ENCODE results near the gene ATP6V1B1.

Gene ATP6V1B1

DNA sequence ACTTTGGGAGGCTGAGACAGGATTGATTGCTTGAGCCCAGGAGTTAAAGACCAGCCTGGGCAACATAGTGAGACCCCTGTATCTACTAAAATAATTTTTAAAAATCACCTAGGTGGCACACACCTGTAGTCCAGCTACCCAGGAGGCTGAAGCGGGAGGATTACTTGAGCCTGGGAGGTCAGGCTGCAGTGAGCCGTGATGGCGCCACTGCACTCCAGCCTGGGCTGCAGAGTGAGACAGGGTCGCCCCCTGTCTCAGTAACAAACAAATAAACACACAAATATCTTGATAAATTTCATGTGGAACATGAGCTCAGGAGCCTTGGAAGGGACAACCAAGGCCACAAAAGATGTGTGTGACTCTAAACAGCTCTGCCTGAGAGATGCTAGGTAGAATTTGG is 31.0 kb downstream of the ATP6V1B1 start:
- peak; percentile 22 for DNase-seq (ENCODE audit: low spot score)

DNA sequence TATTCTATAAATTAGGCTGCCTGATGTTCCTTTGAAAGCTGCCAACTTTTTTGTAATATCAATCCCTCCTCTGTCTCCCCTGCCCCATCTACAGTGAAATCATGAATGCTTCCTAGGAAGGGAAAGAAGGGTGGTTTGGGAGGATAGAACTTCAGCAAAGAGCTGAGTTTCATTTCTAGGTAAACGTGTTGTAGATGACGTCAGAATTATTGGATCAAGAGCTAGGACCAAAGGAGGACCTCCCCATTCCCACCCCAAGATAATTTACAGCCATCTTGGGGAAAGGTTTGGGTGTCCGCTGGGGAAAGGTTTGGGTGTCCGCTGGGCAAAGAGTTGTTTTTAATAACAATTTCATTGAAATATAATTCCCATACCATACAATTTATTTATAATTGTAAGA is 31.5 kb downstream of the ATP6V1B1 start:
- DNase-seq (ENCODE audit: low spot score) = no peak

DNA sequence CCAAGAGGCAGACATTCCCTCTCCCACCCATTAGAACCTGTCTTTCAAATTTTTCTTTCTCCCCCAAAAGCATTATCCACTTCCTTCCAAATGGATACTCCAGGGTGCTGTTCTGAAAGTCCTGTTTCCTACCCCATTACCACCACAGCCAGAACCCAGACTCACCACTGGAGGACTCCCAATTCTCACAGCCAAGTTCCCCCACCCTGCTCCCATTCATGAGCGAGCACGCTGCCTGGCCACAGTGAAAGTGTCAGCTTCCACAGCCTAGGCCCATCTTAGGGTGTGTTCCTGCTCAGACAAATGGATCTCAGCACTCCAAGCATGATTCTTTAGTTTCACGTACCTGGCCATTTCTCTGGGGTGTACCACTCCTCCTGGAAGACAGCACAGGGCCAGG is 38.9 kb downstream of the ATP6V1B1 start:
- no peak for DNase-seq (ENCODE audit: low spot score)

DNA sequence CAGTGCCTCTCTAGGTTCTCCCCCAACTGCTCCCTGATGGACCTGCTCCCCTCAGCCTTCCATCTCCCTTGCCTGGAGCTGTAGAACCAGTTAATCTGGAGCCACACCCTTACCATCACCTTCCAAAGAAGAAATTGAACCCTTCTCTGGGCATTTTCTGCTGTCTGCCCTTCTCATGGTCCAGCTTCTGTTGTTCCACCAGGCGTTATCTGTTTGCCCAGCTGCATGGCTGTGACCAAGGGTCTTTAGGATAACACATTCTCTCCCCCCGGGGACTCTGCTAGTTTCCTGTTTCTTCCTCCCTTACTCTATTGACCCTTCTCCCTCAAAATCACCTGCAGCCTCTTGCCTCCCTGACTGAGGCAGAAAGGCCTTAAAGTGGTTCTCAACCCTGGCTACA is 39.5 kb downstream of the ATP6V1B1 start:
- DNase-seq (ENCODE audit: low spot score) = no peak

DNA sequence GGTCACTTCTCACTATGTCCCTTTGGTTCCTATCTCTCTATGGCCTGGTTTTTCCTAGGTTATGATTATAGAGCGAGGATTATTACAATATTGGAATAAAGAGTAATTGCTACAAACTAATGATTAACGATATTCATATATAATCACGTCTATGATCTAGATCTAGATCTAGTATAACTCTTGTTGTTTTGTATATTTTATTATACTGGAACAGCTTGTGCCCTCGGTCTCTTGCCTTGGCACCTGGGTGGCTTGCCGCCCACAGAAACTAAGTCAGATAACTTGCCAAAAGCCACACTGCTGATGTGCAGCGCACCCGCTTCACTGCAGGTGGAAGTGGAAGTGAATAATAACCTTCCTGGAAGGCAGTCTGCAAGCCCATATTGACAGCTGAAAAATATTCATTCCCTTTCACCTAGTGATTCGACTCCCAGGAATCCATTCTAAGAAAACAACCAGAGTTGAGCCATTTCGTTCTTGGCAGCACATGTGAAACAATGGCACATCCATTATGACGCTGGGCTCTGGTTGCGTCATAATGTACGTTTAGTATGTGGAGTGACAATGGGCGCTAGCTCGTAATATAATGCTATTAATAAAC is 42.0 kb downstream of the ATP6V1B1 start:
- peak; percentile 34 for DNase-seq (ENCODE audit: low spot score)

DNA sequence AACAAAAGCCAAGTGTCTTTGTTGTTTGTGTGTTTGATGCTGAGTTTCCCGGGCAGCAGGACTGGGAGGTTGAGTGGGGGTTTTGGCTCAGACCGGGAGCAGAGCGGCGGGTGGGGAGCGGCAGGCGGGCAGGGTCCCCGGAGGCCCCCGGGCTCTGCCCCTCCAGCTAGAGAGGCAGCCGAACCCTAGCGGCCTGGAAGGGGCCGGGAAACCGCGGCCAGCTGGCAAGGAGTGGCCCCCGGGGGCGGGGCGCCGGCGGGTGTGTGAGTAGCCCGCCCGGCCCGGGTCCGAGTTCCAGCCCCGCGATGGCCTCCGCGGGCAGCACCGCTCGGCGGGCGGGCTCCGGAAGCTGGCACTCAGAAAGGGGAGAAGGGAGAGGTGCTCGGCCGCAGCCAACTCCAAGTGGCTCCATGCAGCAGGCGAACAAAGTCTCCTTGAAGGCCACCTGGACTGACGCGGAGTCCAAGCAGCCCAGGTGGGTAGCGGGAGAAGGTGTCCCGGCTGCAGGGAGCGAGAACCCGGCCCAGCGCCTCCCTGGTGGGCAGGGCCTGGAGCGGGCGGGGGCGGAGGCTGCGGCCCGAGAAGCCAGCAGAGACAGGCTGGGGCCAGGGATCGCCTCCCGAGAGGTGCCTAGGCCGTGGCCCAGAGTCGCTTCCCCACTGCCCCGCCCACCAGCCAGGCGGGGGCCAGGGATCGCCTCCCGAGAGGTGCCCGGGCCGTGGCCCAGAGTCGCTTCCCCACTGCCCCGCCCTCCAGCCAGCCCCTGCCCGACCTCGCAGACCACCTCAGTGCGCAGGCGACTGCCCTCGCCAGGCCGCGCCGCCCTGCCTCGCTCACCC is 42.9 kb downstream of the ATP6V1B1 start, which contains the start of gene ANKRD53:
Gene ANKRD53 (plus strand): TSS at position 290 of the 839 bp plus-strand sequence. CDS start 16 bp downstream, at position 306.
- DNase-seq (ENCODE audit: low spot score) = peak; percentile 88

- no peak for DNase-seq (ENCODE audit: low spot score)
Measured at GRCh38 chr2:70979180-70979488, 43.4 kb downstream of the ATP6V1B1 start.

GRCh38 chr2:70979626-70980025 is 43.9 kb downstream of the ATP6V1B1 start:
- DNase-seq (ENCODE audit: low spot score) = peak; percentile 44

DNA sequence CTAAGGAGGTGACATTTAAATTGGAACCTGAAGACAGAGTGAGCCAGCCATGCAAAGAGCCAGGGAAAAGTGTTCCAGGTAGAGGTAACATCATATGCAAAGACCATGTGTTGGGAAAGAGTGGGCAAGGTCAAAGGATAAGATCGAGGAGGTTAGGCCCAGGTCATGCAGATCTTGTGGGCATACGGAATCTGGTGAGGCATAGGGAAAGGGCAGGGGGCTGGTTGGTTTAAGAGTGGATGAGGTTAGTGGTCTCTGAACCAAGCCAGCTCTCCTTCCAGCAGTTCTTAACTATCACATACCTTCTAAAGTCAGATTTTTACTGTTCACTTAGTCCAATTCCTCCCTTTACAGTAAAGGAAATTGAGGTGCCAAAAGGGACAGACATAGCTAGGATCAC is 45.7 kb downstream of the ATP6V1B1 start:
- peak; percentile 19 for DNase-seq (ENCODE audit: low spot score)

GRCh38 chr2:70981866-70982810 is 46.4 kb downstream of the ATP6V1B1 start:
- peak; percentile 38 for DNase-seq (ENCODE audit: low spot score)

DNA sequence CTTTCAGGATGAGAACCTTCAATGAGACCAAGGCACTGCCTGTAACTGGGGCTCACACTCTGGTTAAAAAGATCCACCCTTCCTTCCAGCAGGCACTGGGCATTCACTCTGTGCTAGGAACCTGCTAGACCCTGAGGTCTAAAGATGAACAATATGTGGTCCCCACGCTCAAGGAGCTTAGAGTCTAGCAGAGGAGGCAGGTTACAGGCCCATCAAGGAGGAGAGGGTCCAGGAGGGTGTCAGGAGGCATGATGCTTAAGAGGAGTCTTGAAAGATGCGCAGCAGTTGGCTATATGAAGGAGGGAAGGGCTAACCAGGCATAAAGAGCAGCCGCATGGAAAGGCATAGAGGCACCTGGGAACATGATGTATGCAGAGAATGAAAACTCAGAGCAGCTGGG is 47.3 kb downstream of the ATP6V1B1 start:
- no peak for DNase-seq (ENCODE audit: low spot score)

GRCh38 chr2:70983506-70984227 is 48.0 kb downstream of the ATP6V1B1 start:
- peak; percentile 28 for DNase-seq (ENCODE audit: low spot score)

DNA sequence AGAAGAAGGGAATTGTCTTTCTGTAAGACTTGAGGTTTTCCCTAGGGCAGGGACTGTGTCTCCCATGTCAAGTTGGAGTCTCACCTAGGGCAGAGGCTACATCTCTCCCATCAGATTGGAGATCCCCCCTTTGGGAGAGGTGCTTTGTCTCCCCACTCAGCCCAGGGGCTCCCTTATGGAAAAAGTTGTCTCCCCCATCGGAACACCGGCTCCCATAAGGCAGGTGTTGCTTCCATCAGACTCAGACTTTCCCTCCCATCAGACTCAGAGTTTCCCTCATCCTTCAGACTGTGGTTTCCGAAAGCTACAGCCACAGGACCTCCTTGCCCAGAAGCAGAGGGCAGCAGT is 48.5 kb downstream of the ATP6V1B1 start:
- peak; percentile 21 for DNase-seq (ENCODE audit: low spot score)

- DNase-seq (ENCODE audit: low spot score) = peak; percentile 80
Measured at GRCh38 chr2:70984576-70985282, 49.0 kb downstream of the ATP6V1B1 start.

- no peak for DNase-seq (ENCODE audit: low spot score)
Measured at GRCh38 chr2:70985283-70985688, 49.6 kb downstream of the ATP6V1B1 start.

GRCh38 chr2:70985956-70986355 is 50.3 kb downstream of the ATP6V1B1 start:
- peak; percentile 14 for DNase-seq (ENCODE audit: low spot score)

- no peak for DNase-seq (ENCODE audit: low spot score)
Measured at GRCh38 chr2:70986499-70987189, 50.9 kb downstream of the ATP6V1B1 start.

DNA sequence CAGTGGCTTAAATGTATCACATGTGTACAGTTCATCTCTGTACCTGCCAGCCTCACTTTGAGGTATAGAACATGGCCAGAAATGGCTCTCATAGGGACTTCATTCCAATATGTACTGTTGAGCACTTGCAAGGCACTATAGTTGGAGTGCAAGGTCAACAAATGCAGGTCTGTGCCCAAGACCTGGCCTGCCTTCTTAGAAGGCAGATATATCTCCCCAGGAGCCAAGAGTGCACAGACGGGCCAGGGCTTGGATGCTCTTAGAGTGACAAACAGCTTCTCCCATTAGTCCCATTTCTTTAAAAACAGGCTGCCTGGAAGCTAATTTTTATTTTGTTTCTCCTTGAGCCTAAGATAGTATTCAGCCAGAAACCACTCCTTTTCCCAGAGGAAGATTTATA is 51.7 kb downstream of the ATP6V1B1 start:
- no peak for DNase-seq (ENCODE audit: low spot score)

DNA sequence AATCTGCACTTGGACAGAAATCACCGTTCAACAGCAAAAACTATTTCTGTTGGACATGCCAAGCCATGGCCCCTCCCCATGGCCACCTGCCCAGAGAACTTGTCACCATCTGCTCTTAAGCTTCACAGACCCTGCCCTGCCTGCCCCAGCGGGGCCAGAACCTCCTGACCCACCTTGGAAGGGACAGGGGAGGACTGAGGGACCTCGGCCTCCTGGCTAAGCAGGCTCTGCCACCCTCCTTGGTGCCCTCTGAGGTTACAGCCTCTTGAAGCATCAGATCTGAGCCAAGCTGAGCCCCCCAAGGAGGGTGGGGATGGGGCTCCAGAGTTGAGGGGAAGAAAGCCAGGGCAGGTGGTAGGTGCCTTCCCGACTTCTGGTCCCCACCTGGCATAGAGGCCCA is 52.5 kb downstream of the ATP6V1B1 start:
- DNase-seq (ENCODE audit: low spot score) = no peak

GRCh38 chr2:70988726-70989648 is 53.3 kb downstream of the ATP6V1B1 start:
- no peak for DNase-seq (ENCODE audit: low spot score)

Data from ecto neural progenitor cell (in vitro differentiated cells).